GM18951 (cell line): Measurements from ENCODE around the gene NAIF1.

ENCODE experiments used
- POLR2A ChIP-seq: IDR thresholded peaks from 4 replicates; pipeline ENCODE4 v1.6.1; 2011; ENCODE audit warnings: mild to moderate bottlenecking; ENCODE audit not compliant: insufficient read length, insufficient read depth; ENCODE audit errors: extremely low read depth
- in situ Hi-C: fragments of 300-500 bp; cut with MboI; formaldehyde crosslinking; loops from one replicate; pipeline ENCODE4 v1.12.0; 2022; ENCODE audit warnings: low sequenced_read_pairs, mixed read lengths, inconsistent platforms; ENCODE audit not compliant: unreplicated experiment

The NAIF1 gene

GRCh38 chr9:128062846-128063831, 4.0 kb downstream of the NAIF1 start:
- no peak for TF ChIP-seq POLR2A
- in situ Hi-C loops: no loop called here

DNA sequence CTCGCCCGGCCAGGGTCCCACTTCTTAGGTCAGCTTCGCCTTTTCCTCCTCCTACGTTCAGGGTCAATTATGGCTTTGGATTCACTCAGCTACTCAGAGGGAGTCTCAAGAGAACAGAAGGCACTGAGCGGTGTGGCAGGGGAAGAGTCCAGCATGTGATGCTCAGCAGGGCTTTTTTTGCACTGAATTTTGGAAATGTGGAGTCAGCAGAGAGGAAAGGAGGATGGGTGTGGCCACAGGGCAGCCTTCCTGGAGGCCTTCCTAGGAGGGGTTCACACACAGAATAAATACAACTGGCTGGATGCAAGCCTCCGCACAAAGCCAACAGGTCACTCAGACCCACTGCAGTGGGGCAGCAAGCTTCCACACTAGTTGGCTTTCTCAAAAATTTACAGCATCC, 4.8 kb downstream of the NAIF1 start:
- in situ Hi-C loops: no loop called here

DNA sequence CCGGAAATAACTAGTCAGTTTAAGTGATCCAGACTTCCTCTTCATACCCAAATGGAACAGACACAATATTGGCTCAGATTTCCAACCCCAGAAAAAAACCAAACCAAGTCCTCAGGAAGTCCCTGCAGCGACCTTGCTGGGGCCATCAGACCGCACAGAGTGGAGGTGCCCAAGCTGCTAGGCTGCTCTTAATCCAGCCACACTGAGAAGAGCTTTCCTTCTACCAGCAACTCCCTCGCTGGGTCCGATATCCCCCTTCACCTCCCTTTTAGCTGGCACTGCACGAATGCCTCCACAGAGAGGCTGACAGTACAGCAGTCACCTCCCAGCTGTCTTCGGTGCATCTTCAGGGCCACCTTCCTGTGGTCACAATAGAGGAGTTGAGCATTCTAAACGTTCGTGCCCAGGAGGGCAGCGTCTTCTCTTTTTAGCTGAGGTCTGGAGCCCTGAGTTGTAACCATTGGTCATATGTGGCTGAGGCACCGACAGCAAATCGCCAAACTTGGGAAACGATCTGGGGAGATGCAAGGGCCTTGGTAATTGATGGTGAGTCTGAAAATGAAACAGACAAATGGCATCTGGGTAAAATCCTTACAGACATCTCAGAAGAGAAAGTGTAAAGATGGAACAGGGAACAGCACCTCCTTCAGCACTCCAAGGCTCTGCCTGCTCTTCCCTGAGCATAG, 5.7 kb downstream of the NAIF1 start:
- in situ Hi-C loops: no loop called here

More for the DNA sequence above, 4.8 kb downstream of the NAIF1 start:
- TF ChIP-seq POLR2A: no peak

DNA sequence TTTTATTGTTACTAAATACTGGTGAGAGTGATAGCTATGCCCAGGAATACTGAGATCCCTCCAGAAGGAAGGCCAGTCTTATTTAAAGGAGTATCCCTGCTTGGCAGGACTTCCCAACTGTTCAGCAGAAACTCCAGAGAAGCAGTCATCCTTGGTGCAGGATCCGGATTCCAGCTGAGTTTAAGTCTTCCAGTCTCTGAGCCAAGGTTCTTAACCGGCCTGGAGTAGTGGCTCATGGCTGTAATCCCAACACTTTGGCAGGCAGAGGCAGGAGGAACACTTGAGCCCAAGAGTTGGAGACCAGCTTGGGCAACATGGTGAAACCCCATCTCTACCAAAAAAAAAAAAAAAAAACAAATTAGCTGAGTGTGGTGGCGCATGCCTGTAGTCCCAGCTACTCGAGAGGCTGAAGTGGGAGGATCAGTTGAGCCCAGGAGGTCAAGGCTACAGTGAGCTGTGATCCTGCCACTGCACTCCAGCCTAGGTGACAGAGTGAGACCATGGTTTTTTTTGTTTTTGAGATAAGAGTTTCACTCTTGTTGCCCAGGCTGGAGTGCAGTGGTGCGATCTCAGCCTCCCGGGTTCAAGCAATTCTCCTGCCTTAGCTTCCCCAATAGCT, 7.6 kb downstream of the NAIF1 start:
- TF ChIP-seq POLR2A: no peak
- in situ Hi-C loops: no loop called here

More for the DNA sequence above, 5.7 kb downstream of the NAIF1 start:
- TF ChIP-seq POLR2A: no peak

- TF ChIP-seq POLR2A: no peak
- in situ Hi-C loops: no loop called here
Observed at GRCh38 chr9:128057724-128058409, 9.3 kb downstream of the NAIF1 start.

DNA sequence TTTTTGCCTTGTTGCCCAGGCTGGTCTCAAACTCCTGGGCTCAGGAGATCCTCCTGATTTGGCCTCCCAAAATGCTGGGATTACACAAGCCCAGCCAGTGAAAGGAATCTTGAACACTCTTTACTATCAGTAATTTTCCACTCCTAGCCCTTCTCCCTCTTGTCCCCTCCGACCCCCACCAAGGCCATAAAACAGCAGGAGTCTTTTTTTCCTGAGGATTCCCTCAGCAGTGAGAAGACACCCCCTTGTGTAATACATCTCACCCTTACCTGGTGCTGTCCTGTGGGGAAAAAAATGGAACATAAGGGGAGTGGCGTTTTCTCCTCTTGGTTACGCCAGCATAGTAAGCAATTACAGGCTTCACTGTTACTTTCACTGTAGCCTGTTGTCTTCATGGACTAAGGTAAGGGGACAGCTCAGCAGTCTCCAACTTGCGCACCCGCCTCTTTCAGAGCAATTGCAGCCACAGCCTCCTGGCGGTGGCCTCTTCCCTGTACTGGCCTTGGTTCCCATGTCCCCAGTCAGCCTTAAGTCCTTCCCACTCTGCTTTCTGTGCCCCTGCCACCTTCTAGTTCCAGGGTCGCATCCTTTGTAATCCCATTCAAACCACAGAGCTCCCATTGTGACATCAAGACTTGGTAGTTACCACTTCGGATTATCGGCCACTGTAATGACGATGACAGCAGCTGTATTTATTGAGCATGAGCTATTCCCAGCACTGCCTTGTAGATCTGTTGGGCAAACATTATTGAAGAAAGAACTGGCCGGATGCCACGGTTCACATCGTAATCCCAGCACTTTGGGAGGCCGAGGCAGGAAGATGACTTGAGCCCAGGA, 10.0 kb downstream of the NAIF1 start:
- TF ChIP-seq POLR2A: no peak
- in situ Hi-C loops: no loop called here

DNA sequence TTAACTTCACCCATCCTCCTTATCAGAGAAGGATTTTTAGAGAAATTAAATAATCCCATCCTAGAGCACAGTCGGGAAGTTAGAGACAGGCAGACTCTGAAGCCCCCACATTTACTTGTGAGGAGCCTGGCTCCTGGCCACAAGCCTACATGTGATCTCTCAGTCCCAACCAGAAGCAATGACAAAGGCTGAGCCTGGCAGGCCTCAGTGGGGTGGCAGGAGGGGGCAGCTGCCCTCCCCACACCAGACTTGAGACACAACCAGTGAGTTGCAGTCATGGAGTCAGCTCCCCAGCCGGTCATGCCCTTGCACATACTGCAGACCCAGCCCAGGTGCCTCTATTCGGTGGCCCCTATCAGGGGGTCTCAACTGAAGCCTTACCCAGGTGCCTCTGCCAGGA, 11.0 kb downstream of the NAIF1 start:
- in situ Hi-C loops: no loop called here
- TF ChIP-seq POLR2A: no peak

- no peak for TF ChIP-seq POLR2A
- in situ Hi-C loops: no loop called here
Observed at GRCh38 chr9:128055344-128056040, 11.6 kb downstream of the NAIF1 start.

DNA sequence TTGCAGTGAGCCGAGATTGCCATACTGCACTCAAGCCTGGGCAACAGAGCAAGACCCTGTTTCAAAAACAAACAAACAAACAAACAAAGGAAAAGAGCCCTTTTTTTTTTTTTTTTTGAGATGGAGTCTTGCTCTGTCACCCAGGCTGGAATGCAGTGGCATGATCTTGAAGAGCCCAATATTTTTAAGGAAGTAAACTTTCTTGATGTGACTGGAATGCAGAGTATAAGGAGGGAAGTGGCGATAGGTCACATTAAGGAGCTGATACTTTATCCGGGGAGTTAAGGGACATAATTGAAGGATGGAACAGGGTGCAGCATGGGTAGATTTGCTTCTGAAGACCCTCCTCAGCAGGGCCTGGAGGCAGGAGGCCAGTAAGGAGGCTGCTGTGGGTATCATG, 13.0 kb downstream of the NAIF1 start:
- no peak for TF ChIP-seq POLR2A
- in situ Hi-C loops: no loop called here

DNA sequence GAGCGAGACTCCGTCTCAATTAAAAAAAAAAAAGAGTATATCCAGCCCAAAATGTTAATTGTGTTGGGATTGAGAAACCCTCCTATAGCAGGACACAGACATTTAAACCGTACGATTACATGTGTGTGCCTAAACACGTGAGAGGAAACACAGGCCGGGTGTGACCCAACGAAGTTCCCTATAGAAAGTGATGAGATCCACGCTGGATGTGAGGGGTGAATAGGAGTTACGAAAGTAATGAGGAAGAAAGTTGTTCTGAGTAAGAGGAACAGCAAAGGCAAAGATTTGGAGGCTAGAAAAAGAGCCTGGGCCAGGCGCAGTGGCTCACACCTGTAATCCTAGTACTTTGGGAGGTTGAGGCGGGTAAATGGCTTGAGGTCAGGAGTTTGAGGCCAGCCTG, 13.6 kb downstream of the NAIF1 start:
- TF ChIP-seq POLR2A: no peak
- in situ Hi-C loops: no loop called here

DNA sequence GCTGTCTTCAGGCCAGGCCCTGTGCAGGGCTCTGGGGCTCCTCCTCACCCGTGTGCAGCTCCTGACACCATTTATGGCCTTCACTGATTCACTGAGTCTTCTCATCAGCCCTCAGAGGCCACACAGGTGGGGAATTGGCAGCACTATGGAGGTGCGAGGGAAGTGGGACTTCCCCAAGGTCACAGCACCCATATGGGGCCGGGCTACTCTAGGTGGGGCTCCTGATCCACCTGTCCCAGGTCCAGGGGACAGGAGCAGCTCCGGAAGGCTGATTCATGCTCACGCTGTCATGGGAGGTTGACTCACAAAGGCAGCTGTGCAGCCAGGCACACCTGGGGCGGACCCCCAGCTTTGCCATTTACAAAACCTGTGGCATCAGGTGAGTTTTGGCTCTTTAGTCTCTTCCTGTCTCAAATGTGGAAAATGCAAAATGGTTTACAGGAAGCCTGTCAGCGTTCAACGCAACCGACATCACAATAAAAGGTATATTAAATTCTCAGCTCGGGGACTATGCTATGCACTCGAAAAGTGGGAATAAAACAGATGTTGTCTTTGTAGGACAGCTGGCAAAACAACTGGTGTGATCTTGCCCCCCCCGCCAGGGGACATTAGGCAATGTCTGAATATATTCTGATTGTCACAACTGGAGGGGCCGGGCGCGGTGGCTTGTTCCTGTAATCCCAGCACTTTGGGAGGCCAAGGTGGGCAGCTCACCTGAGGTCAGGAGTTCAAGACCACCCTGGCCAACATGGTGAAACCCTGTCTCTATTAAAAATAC, 15.0 kb downstream of the NAIF1 start:
- no peak for TF ChIP-seq POLR2A
- in situ Hi-C loops: no loop called here
